B cell (primary cell): ENCODE results near the gene MAGEC1. TPM values are rescaled to one million over a fixed set of nuclear protein-coding genes. Genes with fewer than 3 reads are reported as not detected.

Experiments
- ATAC-seq: fragments of 200-7000 bp; cut with Tn5 transposase; one replicate; pipeline ENCODE4 v1.10.0; 2021; ENCODE audit warnings: low read depth, mild to moderate bottlenecking, moderate number of reproducible peaks, moderate library complexity
- CTCF ChIA-PET: fragments of 350-600 bp; sonication (Branson Sonifier 250); formaldehyde crosslinking; loops from one replicate; lab custom pipeline; 2021; ENCODE audit warnings: antibody characterized with exemption, inconsistent platforms; lab: Charles Lee
- POLR2A ChIA-PET: fragments of 350-600 bp; sonication (Branson Sonifier 250); formaldehyde crosslinking; loops from one replicate; lab custom pipeline; 2021; ENCODE audit warnings: antibody characterized with exemption; lab: Charles Lee
- DNase-seq: peaks from one replicate; pipeline ENCODE4 v3.0.0; 2013
- H2AFZ ChIP-seq: 2 replicates; pipeline ENCODE4 v1.6.1; 2012; ENCODE audit warnings: mild to moderate bottlenecking, low read depth, low read length; ENCODE audit not compliant: insufficient read depth, poor library complexity, severe bottlenecking
- H3K27ac ChIP-seq, 2 donors: 1 replicate in 1 of 2; 2 replicates in 1 of 2; pipeline ENCODE4 v1.5.1; 2012 to 2013; ENCODE audit warnings: low read length in 2 of 2, mild to moderate bottlenecking in 2 of 2, moderate library complexity in 1 of 2
- H3K27me3 ChIP-seq, 4 experiments: fragments of 200-600 bp in 1 of 4; sonication (generic) in 1 of 4; replicated peaks in 1 of 4; 1 replicate in 2 of 4; 2 replicates in 2 of 4; pipeline versions ENCODE4 v1.6.1 to v1.7.0; 2013 to 2016; ENCODE audit warnings: low read length in 3 of 4, mild to moderate bottlenecking in 2 of 4, mixed read lengths in 1 of 4, moderate library complexity in 1 of 4; ENCODE audit not compliant: insufficient read depth in 4 of 4, control insufficient read depth in 3 of 4; ENCODE audit errors: control extremely low read depth in 1 of 4
- H3K36me3 ChIP-seq, 2 experiments: replicated peaks in 1 of 2; 1 replicate in 1 of 2; 2 replicates in 1 of 2; pipeline versions ENCODE4 v1.6.1 to v1.7.1; 2013; ENCODE audit warnings: low read length in 1 of 2; ENCODE audit not compliant: insufficient read depth in 2 of 2, control insufficient read depth in 1 of 2; ENCODE audit errors: control extremely low read depth in 1 of 2, extremely low read depth in 1 of 2
- H3K4me1 ChIP-seq, 2 donors: fragments of 200-600 bp in 1 of 2; sonication (generic) in 1 of 2; 1 replicate in 1 of 2; 2 replicates in 1 of 2; pipeline versions ENCODE4 v1.5.1 to v1.6.1; 2013 to 2017; ENCODE audit warnings: low read length in 2 of 2; ENCODE audit not compliant: control insufficient read depth in 2 of 2, insufficient read depth in 2 of 2
- H3K4me2 ChIP-seq: replicated peaks from 2 replicates; pipeline ENCODE3; 2012; ENCODE audit warnings: mild to moderate bottlenecking, low read depth, low read length; ENCODE audit not compliant: poor library complexity, severe bottlenecking
- H3K4me3 ChIP-seq, 5 experiments: fragments of 200-600 bp in 1 of 5; sonication (generic) in 1 of 5; 1 replicate in 3 of 5; 2 replicates in 2 of 5; pipeline versions ENCODE4 v1.5.1 to v1.7.0; 2011 to 2016; ENCODE audit warnings: low read length in 4 of 5, mild to moderate bottlenecking in 4 of 5, low read depth in 2 of 5, control low read depth in 1 of 5, moderate library complexity in 1 of 5; ENCODE audit not compliant: insufficient read depth in 1 of 5; ENCODE audit errors: control extremely low read depth in 1 of 5, extremely low read depth in 1 of 5
- H3K79me2 ChIP-seq: fragments of 200-600 bp; sonication (generic); one replicate; pipeline ENCODE4 v1.6.0; 2016; ENCODE audit warnings: low read length; ENCODE audit not compliant: control insufficient read depth, insufficient read depth
- H3K9ac ChIP-seq: fragments of 200-600 bp; sonication (generic); 2 replicates; pipeline ENCODE4 v1.6.1; 2017; ENCODE audit warnings: mild to moderate bottlenecking, low read length, moderate library complexity
- H3K9me3 ChIP-seq, 3 donors: one replicate each; pipeline versions ENCODE4 v1.6.1 to v1.7.1; 2013; ENCODE audit warnings: low read length in 2 of 3; ENCODE audit not compliant: control insufficient read depth in 2 of 3, insufficient read depth in 1 of 3; ENCODE audit errors: control extremely low read depth in 1 of 3
- H4K20me1 ChIP-seq: 2 replicates; pipeline ENCODE4 v1.6.0; 2012; ENCODE audit warnings: mild to moderate bottlenecking, low read length; ENCODE audit not compliant: insufficient read depth, control insufficient read depth, poor library complexity, severe bottlenecking
- H3K27ac Mint-ChIP-seq: one replicate; pipeline ENCODE4 v1.8.0; 2021; ENCODE audit warnings: mixed read lengths
- H3K27me3 Mint-ChIP-seq: one replicate; pipeline ENCODE4 v1.8.0; 2021; ENCODE audit warnings: mixed read lengths
- H3K4me1 Mint-ChIP-seq: one replicate; pipeline ENCODE4 v1.8.0; 2021; ENCODE audit warnings: mixed read lengths
- H3K4me3 Mint-ChIP-seq: one replicate; pipeline ENCODE4 v1.8.0; 2021; ENCODE audit warnings: mixed read lengths
- H3K9me3 Mint-ChIP-seq: one replicate; pipeline ENCODE4 v1.8.0; 2022; ENCODE audit warnings: mixed read lengths; ENCODE audit not compliant: insufficient read depth
- EZH2 ChIP-seq: IDR thresholded peaks from 2 replicates; pipeline ENCODE4 v1.6.1; 2012; ENCODE audit warnings: borderline replicate concordance, low read depth, mild to moderate bottlenecking, moderate library complexity, low read length; ENCODE audit not compliant: insufficient read depth, poor library complexity, severe bottlenecking
- WGBS: methylation state at CpG from one replicate; pipeline ENCODE4 v1.1.5; 2013; ENCODE audit warnings: missing lambda C conversion rate; ENCODE audit not compliant: insufficient coverage; 5-methylcytosine and 5-hydroxymethylcytosine counted together
- intact Hi-C: fragments of 100-400 bp; cut with micrococcal nuclease; formaldehyde crosslinking; loops from one replicate; pipeline ENCODE4 v1.10.0; 2022
- polyA plus RNA-seq: library from polyadenylated mRNA; depleted of rRNA; stranded (reverse); fragments of >200 nt; gene quantifications from 2 replicates; pipeline ENCODE4 v1.2.3, GENCODE V29; 2012
- total RNA-seq, 2 donors: library from RNA; stranded (reverse); fragments of 120-200 nt in 1 of 2; gene quantifications; 1 replicate in 1 of 2; 2 replicates in 1 of 2; pipeline versions ENCODE4 v1.2.3 to v1.2.4, GENCODE V29; 2013 to 2022
- TF ChIP-seq, protein P1 (sequence below): fragments of 200-600 bp; IDR thresholded peaks from one replicate; pipeline ENCODE4 v1.8.0; 2022; ENCODE audit warnings: antibody characterized with exemption, mild to moderate bottlenecking

The MAGEC1 gene
- total and polyA plus RNA-seq, 2 donors (not counting 1 experiment from before 2014, with no cell fraction given), result not detected

DNA sequence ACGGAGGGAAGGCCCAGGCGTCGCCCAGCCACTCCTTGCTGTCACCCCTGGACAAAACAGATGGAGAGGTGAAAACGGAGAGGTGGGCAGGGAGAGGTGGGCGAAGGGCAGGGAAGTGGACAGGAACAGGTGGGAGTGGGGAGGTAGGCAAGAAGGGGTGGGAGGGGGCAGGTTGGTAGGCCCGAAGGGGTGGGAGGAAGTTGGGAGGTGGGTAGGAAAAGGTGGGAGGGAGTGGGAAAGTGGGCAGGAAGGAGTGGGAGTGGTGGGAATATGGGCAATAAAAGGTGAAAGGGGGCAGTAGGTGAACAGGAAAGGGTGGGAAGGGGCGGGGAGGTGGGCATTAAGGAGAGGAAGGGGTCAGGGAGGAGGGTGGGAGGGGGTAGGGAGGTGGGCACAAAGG, 9.0 kb upstream of the MAGEC1 start:
- WGBS, result 80% methylated on average over 3 of the region's 7 CpGs
- no peak overlapping the region for H3K4me2 ChIP-seq
- intact Hi-C loops, result no loop called here
- no peak overlapping the region for H3K27ac ChIP-seq
- CTCF ChIA-PET, result no interaction called here
- H3K4me3 ChIP-seq, result no peak overlapping the region
- TF ChIP-seq, protein P1, sequence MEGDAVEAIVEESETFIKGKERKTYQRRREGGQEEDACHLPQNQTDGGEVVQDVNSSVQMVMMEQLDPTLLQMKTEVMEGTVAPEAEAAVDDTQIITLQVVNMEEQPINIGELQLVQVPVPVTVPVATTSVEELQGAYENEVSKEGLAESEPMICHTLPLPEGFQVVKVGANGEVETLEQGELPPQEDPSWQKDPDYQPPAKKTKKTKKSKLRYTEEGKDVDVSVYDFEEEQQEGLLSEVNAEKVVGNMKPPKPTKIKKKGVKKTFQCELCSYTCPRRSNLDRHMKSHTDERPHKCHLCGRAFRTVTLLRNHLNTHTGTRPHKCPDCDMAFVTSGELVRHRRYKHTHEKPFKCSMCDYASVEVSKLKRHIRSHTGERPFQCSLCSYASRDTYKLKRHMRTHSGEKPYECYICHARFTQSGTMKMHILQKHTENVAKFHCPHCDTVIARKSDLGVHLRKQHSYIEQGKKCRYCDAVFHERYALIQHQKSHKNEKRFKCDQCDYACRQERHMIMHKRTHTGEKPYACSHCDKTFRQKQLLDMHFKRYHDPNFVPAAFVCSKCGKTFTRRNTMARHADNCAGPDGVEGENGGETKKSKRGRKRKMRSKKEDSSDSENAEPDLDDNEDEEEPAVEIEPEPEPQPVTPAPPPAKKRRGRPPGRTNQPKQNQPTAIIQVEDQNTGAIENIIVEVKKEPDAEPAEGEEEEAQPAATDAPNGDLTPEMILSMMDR, result no peak
- TF ChIP-seq EZH2, result no peak
- no peaks in the 10 kb centered on the region for H3K36me3 ChIP-seq
- no peak overlapping the region for H3K27ac Mint-ChIP-seq
- no peaks in the 10 kb centered on the region for H3K4me1 Mint-ChIP-seq
- no peaks in the 10 kb centered on the region for H3K4me1 ChIP-seq
- H2AFZ ChIP-seq, result no peak overlapping the region
- POLR2A ChIA-PET, result no interaction called here
- ATAC-seq, result no peak
- no peak overlapping the region for H3K4me3 Mint-ChIP-seq
- no peaks in the 10 kb centered on the region for H3K9me3 ChIP-seq
- H3K27me3 ChIP-seq, result no peaks in the 10 kb centered on the region
- H3K27me3 Mint-ChIP-seq, result no peaks in the 10 kb centered on the region
- H3K79me2 ChIP-seq, result no peaks in the 10 kb centered on the region
- no peaks in the 10 kb centered on the region for H3K9me3 Mint-ChIP-seq
- no peaks in the 10 kb centered on the region for H4K20me1 ChIP-seq
- no peak for DNase-seq
- no peak overlapping the region for H3K9ac ChIP-seq

DNA sequence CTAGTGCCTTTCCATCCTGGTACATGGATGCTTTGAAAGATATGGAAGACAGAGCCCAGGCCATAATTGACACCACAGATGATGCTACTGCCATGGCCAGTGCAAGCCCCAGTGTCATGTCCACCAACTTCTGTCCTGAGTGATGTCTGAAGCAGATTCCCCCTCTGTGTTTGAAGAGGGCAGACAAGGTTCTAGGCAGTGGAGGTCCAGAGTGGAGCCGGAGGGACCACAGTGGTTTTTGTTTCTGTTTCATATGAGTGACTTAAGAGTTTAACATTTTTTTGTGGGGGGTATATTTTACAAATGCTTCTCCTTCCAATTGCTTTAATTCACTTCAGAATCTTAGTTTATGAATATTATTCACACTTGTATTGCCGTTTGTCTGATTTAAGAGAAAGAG, 6.0 kb upstream of the MAGEC1 start:
- intact Hi-C loops, result no loop called here
- Mint-ChIP-seq H3K27ac (no peak overlapping the region), H3K27me3 (no peaks in the 10 kb centered on the region), H3K4me1 (no peaks in the 10 kb centered on the region), H3K4me3 (no peak overlapping the region), H3K9me3 (no peaks in the 10 kb centered on the region)
- DNase-seq (no peak), ATAC-seq (no peak)
- no peak for TF ChIP-seq EZH2
- TF ChIP-seq, protein P1, result no peak
- Histone ChIP-seq H3K4me2 (no peak overlapping the region), H3K27me3 (no peaks in the 10 kb centered on the region), H3K9me3 (peaks cover 0 to 1% (median 0%) of the 10 kb centered on the region in 3 donors), H4K20me1 (no peaks in the 10 kb centered on the region), H3K27ac (no peak overlapping the region), H3K36me3 (no peaks in the 10 kb centered on the region), H3K4me1 (no peaks in the 10 kb centered on the region), H2AFZ (no peak overlapping the region), H3K4me3 (no peak overlapping the region), H3K79me2 (no peaks in the 10 kb centered on the region), H3K9ac (no peak overlapping the region)
- CTCF ChIA-PET, result no interaction called here
- WGBS, result no CpG with 5 or more reads among the region's 2 CpGs
- POLR2A ChIA-PET, result no interaction called here
